Mucosa of gallbladder (tissue), 1 donor: ENCODE results near the gene UNC5A. TPM values are rescaled to one million over a fixed set of nuclear protein-coding genes. Genes with fewer than 3 reads are reported as not detected.

ENCODE experiments used
- DNase-seq: peaks from one replicate; pipeline ENCODE4 v3.0.0-alpha.2; 2020; ENCODE audit warnings: low spot score
- total RNA-seq: library from RNA; stranded (reverse); gene quantifications from one replicate; pipeline ENCODE4 v1.2.1, GENCODE V29; 2021
- donor health status: DM: no; HTN: no; CAD: no.

Gene UNC5A
- total RNA-seq, 1 donor from 2014 or later: 0.14 TPM

DNA sequence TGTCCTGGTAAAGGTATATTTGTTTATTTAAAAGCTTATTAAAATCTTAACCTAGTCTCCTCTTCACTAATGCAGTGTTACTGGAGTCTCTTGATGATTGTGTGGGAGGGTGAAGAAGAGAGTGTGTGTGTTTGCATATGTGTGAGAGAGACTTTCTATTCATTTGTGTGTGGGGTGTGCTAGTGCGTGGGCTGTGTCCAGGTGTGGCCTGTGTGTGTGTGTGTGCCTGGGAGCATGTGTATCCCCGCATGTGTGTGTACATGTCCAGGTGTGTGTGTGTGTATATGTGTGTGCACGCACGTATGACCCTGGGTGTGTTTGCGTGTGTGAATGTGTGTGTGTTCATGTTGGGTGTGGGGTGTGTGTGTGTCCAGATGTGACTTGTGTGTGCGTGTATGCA lies 10.3 kb upstream of the UNC5A start:
- no peak for DNase-seq

DNA sequence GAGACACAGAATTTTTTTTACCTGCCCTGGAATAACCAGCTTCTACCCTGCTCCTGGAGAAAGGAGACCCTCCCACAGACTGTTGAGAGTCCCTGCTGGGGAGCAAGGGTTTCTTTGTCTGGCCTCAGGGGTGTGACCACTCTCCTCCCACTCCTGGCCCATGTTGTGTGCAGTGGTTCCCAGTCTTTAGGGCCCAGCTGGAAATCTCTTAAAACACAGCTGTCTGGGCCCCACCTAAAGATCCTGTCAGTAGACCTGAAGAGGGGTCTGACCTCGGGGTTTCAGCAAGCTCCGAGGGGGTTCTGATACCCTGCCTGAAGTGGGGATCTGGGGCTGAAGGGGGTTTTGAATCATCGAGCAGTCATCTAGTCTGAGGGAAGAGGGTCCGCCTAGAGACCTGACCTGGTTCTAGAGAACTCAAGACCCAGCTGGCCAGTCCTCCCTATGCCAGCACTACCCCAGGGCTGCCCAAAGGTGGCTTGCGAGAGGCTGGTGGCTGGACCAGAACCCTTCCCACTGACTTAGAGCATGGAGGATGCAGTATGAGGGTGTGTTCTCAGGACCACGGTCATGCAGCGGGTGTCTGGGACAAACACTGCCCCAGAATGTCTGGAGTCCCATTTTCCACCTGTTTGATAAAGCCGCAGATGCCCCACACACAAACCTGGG lies 8.1 kb upstream of the UNC5A start:
- no peak for DNase-seq

- DNase-seq: no peak
Measured at GRCh38 chr5:176803068-176803942, 7.1 kb upstream of the UNC5A start.

DNA sequence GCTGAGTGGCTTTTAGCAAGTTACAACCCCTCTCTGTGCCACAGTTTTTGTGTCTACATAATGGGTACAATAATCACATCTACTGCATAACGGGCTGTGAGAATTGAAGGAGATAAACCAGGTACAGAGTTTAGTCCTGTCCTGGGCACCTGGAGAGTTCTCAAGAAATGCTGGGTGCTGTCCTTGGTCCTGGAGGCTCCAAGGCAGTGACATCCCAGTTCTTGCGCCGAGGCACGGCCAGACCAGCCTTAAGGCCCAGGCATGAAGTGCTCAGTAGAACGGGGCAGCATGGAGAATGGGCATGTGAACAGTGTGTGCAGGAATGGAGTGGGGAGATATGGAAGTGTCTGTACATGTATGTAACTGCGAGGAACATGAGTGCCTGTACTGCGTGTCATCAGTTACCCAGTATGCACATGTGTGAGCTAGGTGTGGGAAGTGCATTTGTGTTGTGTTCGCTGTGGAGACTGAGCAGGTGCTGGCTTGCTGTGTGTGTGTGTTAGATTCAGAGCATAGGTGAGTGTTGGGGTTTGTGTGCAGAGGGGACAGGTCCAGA lies 6.3 kb upstream of the UNC5A start:
- DNase-seq: no peak

DNA sequence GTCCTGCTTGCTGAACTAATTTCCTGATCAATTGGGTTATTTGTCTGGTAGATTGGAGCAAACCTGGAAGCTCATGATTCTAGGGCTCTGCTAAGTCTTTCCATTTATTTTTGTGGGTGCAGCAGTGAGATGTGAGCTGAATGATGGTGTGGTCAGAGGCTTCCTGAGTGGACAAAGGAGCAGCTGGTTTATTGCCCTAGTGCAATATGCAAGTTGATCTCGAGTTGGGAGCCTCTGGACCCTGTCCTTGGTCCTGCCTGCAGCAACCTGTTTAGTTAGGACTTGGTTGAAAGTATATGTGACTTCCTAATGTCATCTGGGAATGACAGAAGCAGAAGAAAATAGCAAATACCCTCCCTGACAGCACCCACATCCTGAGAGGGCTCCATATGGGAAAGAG lies 4.2 kb upstream of the UNC5A start:
- DNase-seq: no peak

GRCh38 chr5:176809544-176810080 lies 747 bp upstream of the UNC5A start:
- no peak for DNase-seq

GRCh38 chr5:176810687-176811501 lies 535 bp downstream of the UNC5A start:
- no peak for DNase-seq

GRCh38 chr5:176812269-176813259 lies 2.2 kb downstream of the UNC5A start:
- DNase-seq: no peak

DNA sequence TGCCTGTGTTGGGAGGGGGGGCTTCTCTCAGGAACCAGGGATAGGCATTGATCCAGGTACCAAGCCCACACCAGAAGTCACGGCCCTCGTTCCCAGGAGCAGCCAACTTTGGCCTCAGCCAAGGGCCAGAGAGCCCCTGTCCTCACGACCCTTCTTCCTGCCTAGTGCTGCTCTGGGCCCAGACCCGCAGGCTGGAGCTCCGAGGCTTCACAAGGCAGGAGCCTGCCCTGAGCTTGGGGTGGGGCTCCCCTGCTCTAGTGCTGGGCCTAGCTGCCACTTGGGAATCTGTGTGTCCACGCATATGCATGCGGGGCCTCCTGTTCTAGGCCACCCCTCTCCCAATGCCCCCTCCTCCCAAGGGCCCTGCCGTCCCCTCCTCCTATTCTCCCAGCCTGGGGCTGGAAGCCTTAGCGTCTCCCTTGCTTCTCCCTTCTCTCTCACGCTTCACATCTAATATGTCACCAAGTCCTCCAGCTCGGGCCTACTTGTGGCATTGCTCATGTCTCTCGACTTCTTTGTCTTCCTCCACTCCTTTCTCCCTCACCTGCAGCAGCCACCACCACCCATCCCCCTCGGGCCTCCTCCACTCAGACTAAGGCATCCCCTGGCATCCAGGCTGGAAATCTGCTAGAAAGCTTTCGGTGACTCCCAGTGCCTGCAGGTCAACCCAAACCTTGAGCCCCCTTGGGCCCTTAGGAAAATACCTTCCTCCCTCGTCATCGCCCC lies 3.4 kb downstream of the UNC5A start:
- no peak for DNase-seq

DNA sequence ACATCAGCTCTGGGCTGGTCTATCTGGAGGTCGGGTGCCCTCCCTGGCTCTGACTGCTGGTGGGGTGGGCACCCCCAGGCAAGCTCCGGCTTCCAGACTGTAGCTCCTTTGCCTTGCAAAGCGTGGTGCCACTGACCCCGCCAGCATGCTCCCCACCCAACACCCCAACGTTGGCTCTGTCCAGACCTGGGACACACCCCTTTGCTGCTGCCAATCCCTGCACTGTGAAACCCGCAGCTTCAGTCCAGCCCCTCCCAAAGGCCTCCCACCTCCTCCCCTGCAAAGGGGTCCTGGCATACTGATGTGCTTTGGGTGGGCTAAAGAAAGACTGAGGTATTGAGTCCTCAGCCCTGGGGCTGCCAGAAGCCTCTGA lies 3.9 kb downstream of the UNC5A start:
- no peak for DNase-seq

DNA sequence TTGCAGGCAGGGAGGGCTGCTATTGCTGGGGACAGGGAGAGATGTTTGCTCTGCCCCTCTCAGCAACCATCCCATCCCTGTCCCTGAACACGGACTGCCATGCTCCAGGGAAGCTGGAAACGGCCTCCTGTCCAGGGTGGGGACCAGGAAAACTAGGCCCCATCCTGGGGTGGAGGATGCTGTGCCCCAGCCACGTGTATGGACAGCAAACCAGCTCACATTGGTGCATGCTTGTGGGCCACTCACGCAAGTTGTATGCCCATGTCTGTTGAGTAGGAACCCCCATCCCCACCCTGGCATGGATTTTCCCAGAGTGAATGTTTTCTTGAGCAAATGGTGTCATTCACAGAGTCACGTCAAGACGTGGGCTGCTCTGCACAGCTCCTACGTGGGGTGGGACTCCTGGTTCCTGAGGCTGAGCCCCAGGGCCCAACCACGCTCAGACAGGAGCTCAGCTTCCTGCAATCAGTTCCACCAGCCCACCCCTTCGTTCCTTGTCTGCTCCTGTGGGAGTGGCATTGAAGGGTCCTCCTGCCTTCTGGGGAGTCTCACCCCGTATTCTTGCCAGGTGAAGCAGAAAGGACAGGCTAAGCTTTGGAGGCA lies 4.6 kb downstream of the UNC5A start:
- DNase-seq: no peak

DNA sequence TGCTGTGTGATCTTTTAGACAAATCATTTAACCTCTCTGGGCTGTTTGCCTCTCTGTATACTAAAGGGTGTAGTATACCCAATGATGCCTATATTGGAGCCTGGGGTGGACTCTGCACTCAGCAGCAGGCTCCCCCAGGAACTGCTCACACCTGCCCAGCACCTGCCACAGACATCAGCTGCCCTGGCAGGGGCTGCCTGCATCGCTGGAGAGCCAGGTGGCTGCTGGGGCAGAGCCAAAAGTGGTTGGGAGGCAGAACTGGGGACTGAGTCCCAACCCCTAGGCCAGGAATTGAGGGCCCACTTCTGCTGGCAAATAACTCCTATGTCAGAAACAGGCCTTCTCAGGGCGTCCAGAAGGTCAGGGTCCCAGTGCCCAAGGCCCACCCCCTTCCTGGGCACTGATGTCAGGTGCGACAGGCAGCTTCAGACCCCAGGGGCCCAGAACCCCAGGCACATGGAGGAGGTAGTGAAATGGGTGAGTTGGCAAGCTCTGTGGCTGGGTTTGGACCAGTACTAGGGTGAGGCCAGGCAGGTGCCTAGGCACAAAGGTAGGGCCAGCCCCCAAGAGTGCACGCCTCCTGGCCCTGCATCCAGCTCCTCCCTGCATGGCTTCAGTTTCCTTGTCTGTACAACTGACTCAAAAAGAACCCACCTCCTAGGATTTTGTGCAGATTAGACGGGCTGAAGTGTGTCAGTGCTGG lies 5.8 kb downstream of the UNC5A start:
- DNase-seq: no peak

- no peak for DNase-seq
Measured at GRCh38 chr5:176816791-176817347, 6.5 kb downstream of the UNC5A start.

DNA sequence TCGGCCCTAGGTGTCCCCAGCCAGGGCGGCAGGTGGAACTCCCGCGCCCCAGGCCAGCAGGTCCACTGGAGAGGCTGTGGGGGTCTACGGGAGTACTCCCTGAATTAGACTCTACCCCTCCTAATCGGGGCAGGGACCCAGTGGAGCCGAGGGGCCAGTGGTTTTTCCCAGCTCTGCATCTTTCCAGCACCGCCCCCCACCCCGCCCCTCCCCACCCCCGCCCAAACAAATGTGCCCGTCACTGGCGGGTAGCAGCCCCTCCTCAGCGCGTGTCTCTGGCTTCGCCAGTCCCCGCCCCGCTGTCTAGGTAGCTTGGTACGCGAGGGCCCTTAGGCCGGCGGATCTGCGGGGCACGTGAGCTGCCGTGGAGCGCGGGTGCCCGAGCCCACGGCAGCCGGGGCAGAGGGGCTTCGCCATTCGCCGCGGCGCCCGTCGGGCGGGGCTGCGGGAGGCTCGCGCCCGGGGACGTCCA lies 7.0 kb downstream of the UNC5A start:
- no peak for DNase-seq

DNA sequence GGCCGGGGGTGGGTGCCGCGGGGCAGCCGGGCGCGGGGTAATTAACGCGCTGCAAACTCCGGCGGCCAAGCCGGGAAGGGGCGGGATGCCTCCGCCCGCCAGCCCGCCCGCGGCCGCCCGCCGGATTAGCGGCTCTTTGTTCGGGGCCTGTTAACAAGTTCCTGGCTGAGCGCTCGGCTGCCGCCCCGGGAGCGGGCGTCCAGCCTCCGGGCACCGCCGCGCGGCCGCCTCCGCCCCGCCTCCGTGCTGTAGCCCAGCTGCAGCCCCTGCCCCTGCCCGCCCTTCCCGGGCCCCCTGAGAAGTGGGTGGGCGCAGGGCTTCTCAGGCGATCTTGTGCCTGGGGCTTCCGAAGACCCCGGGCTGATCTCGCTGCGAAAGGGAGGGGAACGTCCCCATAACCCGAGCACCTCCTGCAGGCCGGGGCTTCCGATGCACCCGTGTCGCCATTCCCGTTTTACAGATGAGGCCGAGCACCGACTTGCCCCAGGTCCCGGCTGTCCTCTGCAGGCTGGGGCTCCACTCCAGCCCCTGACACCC lies 7.5 kb downstream of the UNC5A start:
- no peak for DNase-seq

- DNase-seq: no peak
Measured at GRCh38 chr5:176818391-176819098, 8.2 kb downstream of the UNC5A start.

GRCh38 chr5:176819476-176819875 lies 9.1 kb downstream of the UNC5A start:
- no peak for DNase-seq
